ENCODE measurements around the gene ZHX3. TPM values are rescaled to one million over a fixed set of nuclear protein-coding genes. Genes with fewer than 3 reads are reported as not detected.

The ZHX3 gene, protein sequence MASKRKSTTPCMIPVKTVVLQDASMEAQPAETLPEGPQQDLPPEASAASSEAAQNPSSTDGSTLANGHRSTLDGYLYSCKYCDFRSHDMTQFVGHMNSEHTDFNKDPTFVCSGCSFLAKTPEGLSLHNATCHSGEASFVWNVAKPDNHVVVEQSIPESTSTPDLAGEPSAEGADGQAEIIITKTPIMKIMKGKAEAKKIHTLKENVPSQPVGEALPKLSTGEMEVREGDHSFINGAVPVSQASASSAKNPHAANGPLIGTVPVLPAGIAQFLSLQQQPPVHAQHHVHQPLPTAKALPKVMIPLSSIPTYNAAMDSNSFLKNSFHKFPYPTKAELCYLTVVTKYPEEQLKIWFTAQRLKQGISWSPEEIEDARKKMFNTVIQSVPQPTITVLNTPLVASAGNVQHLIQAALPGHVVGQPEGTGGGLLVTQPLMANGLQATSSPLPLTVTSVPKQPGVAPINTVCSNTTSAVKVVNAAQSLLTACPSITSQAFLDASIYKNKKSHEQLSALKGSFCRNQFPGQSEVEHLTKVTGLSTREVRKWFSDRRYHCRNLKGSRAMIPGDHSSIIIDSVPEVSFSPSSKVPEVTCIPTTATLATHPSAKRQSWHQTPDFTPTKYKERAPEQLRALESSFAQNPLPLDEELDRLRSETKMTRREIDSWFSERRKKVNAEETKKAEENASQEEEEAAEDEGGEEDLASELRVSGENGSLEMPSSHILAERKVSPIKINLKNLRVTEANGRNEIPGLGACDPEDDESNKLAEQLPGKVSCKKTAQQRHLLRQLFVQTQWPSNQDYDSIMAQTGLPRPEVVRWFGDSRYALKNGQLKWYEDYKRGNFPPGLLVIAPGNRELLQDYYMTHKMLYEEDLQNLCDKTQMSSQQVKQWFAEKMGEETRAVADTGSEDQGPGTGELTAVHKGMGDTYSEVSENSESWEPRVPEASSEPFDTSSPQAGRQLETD
- 10 to 100 TPM; 26.3 to 43.9 (median 33.1) TPM for total RNA-seq
- 10 to 100 TPM; 10.9 to 17.2 TPM for polyA plus RNA-seq
- long read RNA-seq, donor 1, partial matches to known transcripts = 5 of 21 reads
- long read RNA-seq, donor 1, other reads (novel, unspliced or antisense) = 15 of 21 reads
- long read RNA-seq, donor 2, partial matches to known transcripts = 3 of 10 reads
- long read RNA-seq, donor 2, other reads (novel, unspliced or antisense) = 7 of 10 reads
- long read RNA-seq, donor 3, full-length matches to known transcripts = 2 of 21 reads
- long read RNA-seq, donor 3, partial matches to known transcripts = 3 of 21 reads
- long read RNA-seq, donor 3, other reads (novel, unspliced or antisense) = 16 of 21 reads

DNA sequence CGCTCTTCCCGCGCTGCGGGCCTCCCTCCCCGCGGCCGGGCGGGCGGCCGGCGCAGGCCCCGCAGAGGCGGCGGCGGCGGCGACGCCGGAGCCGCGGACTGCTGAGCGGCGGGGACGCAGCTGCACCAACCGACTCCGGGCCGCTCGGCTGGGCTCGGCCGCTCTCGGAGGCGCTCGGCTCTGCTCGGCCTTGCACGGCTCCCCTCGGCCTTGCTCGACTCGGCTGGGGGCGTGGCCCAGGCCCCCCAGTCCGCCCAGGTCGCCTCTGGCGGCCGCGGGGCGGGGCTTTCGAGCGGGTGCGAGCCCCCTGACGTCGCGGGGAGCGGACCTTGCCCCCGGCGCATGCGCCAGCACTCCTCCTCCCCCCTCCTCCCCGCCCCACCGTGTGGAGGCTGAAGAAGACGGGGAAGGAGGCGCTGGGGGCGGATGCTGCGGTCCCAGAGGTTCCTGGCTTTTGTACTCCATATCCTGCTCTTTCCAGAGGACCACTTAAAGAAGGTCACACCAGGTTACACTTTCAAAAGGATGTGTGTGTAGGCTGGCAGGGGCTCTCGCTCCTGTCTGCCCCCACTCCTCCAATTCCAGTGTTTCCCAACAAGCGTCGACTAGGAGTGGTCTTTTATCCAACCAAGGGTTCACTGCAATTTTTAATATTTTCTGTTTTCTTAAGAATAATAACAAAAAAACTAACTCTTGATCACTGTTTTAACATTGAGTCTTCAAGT, at the start of gene ZHX3:
Gene ZHX3, minus strand, starts transcription at position 186 of the 725 bp plus-strand sequence. CDS start 112,815 bp downstream, outside the sequence.
- Histone ChIP-seq H3K27me3 (no peaks in the 10 kb centered on the region), H3K9me3 (no peaks in the 10 kb centered on the region), H3K4me3 (peak within 1 kb of the TSS; percentile 52 to 95 (median 86)), H3K4me1 (peaks cover 7 to 46% (median 33%) of the 10 kb centered on the region in 12 donors), H3K36me3 (no peaks in the 10 kb centered on the region), H3K27ac (peak within 1 kb of the TSS; percentile 67 to 94 (median 90))
- TF ChIP-seq CTCF (IDR thresholded peaks at IDR 0.05) = no peak
- TF ChIP-seq POLR2A (IDR thresholded peaks at IDR 0.05) = peak in 1 of 2 donors; percentile 60
- DNase-seq = peak; percentile 98 to 99 (median 98)
- intact Hi-C loops (cut with DNase I) = loop anchor here in 8 of 10 donors (1.0 to 5.0 kb wide), 10 partner anchors 45 to 180 kb away; partner anchors contain the start of gene PLCG1 (in 1 of the 8)
- ATAC-seq = peak; percentile 98 to 99 (median 98)
- 0 to 3% (median 1%) methylated on average over 20 to 64 of the region's 64 CpGs for WGBS, 4 donors

DNA sequence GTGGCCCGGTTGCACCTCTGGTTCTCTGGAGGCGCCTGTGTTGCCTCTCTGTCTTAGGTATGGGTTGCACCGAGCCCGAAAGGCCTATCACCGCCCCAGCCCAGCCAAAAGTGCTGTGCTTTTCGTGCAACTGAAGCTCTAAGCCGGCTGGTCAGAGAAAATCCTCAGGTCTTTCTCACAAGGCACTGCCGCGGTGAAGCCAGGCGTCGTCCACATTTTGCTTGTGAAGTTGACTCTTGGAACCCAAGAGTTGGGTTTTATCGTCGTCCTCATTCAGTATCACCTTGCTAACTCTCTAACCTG, 49.8 kb upstream of the ZHX3 start:
- TF ChIP-seq CTCF (IDR thresholded peaks at IDR 0.05) (no peak), POLR2A (IDR thresholded peaks at IDR 0.05) (no peak)
- Histone ChIP-seq H3K27ac (peak overlapping the region in 1 of 12 donors; percentile 54), H3K36me3 (no peaks in the 10 kb centered on the region), H3K9me3 (peaks cover 0 to 4% (median 0%) of the 10 kb centered on the region in 12 donors), H3K4me1 (peaks cover 0 to 25% (median 6%) of the 10 kb centered on the region in 12 donors), H3K27me3 (peaks cover 0 to 31% (median 6%) of the 10 kb centered on the region in 9 donors), H3K4me3 (peak overlapping the region in 4 of 12 donors; percentile 41 to 58 (median 56))
- intact Hi-C loops (cut with DNase I) = loop anchor here in 1 of 10 donors (5.0 kb wide), 1 partner anchor 40 kb away; no protein-coding TSS in a partner anchor
- 72 to 84% (median 77%) methylated on average over 13 of the region's 13 CpGs for WGBS, 4 donors
- DNase-seq = peak in 1 of 5 donors; percentile 17
- ATAC-seq = no peak

DNA sequence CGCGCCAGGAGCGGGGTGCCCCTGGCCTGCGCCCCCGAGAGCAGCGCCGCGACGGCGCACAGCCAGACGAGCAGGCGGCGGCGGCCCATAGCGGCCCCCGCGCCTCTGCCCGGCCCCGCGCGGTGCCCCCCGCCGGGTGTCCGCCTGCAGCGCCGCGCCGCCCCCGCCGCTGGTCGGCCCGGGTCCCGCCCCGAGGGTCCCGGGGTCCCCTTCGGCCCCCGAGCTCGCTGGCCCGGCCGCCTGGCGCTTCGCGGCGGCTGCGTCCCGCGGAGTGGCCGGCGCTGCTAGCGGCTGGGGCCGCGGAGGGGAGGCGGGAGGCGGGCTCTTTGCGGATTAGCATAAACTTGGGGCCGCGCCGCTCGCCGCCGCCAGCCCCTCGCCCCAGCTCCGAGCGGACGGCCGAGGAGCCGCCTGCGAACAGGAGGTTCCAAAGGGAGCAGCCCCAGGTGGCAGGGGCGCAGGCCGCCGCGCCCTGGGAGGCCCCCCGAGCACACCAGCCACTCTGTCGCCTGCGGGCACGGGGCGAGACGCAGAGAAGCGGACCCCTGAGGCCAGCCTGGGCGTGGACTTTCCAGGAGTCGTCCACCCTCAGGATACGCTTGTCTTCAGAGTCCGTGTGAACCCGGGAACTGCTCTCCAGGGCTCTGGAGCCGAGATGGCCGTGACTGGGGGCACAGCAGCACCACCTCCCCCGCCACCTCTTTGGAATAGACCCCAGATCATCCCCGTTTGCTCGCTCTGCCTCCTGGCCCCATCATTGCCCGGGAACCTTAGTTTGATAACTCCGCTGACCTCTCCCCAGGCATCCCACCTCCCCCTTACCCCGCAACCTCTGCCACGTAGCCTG, 49.2 kb upstream of the ZHX3 start, which contains the start of gene EMILIN3:
Gene EMILIN3, minus strand, starts transcription at position 273 of the 847 bp plus-strand sequence. Its CDS starts 184 bp downstream, at position 89.
- H3K27me3 ChIP-seq = peaks cover 0 to 31% (median 6%) of the 10 kb centered on the region in 9 donors
- no peaks in the 10 kb centered on the region for H3K36me3 ChIP-seq
- H3K27ac ChIP-seq = peak within 1 kb of the TSS in 4 of 12 donors; percentile 39 to 64 (median 48)
- intact Hi-C loops (cut with DNase I) = loop anchor here in 1 of 10 donors (5.0 kb wide), 1 partner anchor 41 kb away; no protein-coding TSS in a partner anchor
- ATAC-seq = peak in 1 of 4 donors; percentile 15
- TF ChIP-seq POLR2A (IDR thresholded peaks at IDR 0.05) (no peak), CTCF (IDR thresholded peaks at IDR 0.05) (no peak)
- peaks cover 0 to 4% (median 0%) of the 10 kb centered on the region in 12 donors for H3K9me3 ChIP-seq
- WGBS, 4 donors = 6 to 18% (median 12%) methylated on average over 23 to 93 of the region's 93 CpGs
- H3K4me3 ChIP-seq = peak within 1 kb of the TSS; percentile 6 to 60 (median 46)
- peak in 2 of 5 donors; percentile 13 to 38 for DNase-seq
- peaks cover 0 to 31% (median 7%) of the 10 kb centered on the region in 12 donors for H3K4me1 ChIP-seq

Data from heart left ventricle (tissue), 16 donors.